Smooth muscle cell (in vitro differentiated cells): ENCODE data around the gene GMPPA. TPM values are rescaled to one million over a fixed set of nuclear protein-coding genes. Genes with fewer than 3 reads are reported as not detected.

Source experiments
- DNase-seq: peaks from one replicate; lab custom pipeline; 2025; ENCODE audit not compliant: unreplicated experiment; lab: John Stamatoyannopoulos, UW
- H2AFZ ChIP-seq: fragments of 200-600 bp; sonication (generic); 2 replicates; pipeline ENCODE4 v1.6.0; 2016; ENCODE audit warnings: antibody characterized with exemption, low read depth, mild to moderate bottlenecking
- H3F3A ChIP-seq: fragments of 200-600 bp; sonication (generic); 2 replicates; pipeline ENCODE4 v1.6.0; 2017; ENCODE audit warnings: antibody characterized with exemption, low read depth
- H3K27ac ChIP-seq: fragments of 200-600 bp; sonication (generic); 2 replicates; pipeline ENCODE4 v1.5.1; 2016; ENCODE audit warnings: low read depth, mild to moderate bottlenecking
- H3K27me3 ChIP-seq: fragments of 200-600 bp; sonication (generic); 2 replicates; pipeline ENCODE4 v1.6.1; 2016; ENCODE audit warnings: low read depth, mild to moderate bottlenecking
- H3K36me3 ChIP-seq: fragments of 200-600 bp; sonication (generic); 2 replicates; pipeline ENCODE4 v1.5.1; 2016; ENCODE audit warnings: low read depth
- H3K4me1 ChIP-seq: fragments of 200-600 bp; sonication (generic); 2 replicates; pipeline ENCODE4 v1.5.1; 2016; ENCODE audit warnings: low read depth
- H3K4me2 ChIP-seq: fragments of 200-600 bp; sonication (generic); 2 replicates; pipeline ENCODE4 v1.6.0; 2016; ENCODE audit warnings: mild to moderate bottlenecking
- H3K4me3 ChIP-seq: fragments of 200-600 bp; sonication (generic); 2 replicates; pipeline ENCODE4 v1.5.1; 2016; ENCODE audit warnings: mild to moderate bottlenecking
- H3K79me2 ChIP-seq: fragments of 200-600 bp; sonication (generic); 2 replicates; pipeline ENCODE4 v1.6.0; 2016; ENCODE audit warnings: low read depth, mild to moderate bottlenecking
- H3K9ac ChIP-seq: fragments of 200-600 bp; sonication (generic); 2 replicates; pipeline ENCODE4 v1.6.0; 2016; ENCODE audit warnings: low read depth
- H3K9me3 ChIP-seq: fragments of 200-600 bp; sonication (generic); replicated peaks from 2 replicates; pipeline ENCODE4 v1.5.1; 2016; ENCODE audit warnings: low read depth
- H4K20me1 ChIP-seq: fragments of 200-600 bp; sonication (generic); 2 replicates; pipeline ENCODE4 v1.6.0; 2016; ENCODE audit warnings: low read depth
- WGBS: methylation state at CpG from one replicate; pipeline ENCODE4 v1.1.7; 2016; ENCODE audit warnings: low lambda C conversion rate; 5-methylcytosine and 5-hydroxymethylcytosine counted together
- polyA plus RNA-seq: library from polyadenylated mRNA; unstranded; fragments of >200 nt; fragmentation: Nextera tagmentation; extraction: Ambion mirVana; gene quantifications from 2 replicates; pipeline ENCODE4 v1.2.1, GENCODE V29; 2016
- total RNA-seq: library from RNA; depleted of rRNA; stranded (reverse); fragments of >200 nt; gene quantifications from 2 replicates; pipeline ENCODE4 v1.2.3, GENCODE V29; 2014
- TF ChIP-seq, protein P1 (sequence below): fragments of 200-600 bp; sonication (generic); IDR thresholded peaks from 2 replicates; pipeline ENCODE4 v1.5.1; 2017; ENCODE audit warnings: borderline replicate concordance, mild to moderate bottlenecking, antibody characterized with exemption; ENCODE audit not compliant: insufficient read depth, poor library complexity, severe bottlenecking

Gene GMPPA
- total and polyA plus RNA-seq, 2 experiments from 2014 or later, result 59.3 to 81.7 TPM

DNA sequence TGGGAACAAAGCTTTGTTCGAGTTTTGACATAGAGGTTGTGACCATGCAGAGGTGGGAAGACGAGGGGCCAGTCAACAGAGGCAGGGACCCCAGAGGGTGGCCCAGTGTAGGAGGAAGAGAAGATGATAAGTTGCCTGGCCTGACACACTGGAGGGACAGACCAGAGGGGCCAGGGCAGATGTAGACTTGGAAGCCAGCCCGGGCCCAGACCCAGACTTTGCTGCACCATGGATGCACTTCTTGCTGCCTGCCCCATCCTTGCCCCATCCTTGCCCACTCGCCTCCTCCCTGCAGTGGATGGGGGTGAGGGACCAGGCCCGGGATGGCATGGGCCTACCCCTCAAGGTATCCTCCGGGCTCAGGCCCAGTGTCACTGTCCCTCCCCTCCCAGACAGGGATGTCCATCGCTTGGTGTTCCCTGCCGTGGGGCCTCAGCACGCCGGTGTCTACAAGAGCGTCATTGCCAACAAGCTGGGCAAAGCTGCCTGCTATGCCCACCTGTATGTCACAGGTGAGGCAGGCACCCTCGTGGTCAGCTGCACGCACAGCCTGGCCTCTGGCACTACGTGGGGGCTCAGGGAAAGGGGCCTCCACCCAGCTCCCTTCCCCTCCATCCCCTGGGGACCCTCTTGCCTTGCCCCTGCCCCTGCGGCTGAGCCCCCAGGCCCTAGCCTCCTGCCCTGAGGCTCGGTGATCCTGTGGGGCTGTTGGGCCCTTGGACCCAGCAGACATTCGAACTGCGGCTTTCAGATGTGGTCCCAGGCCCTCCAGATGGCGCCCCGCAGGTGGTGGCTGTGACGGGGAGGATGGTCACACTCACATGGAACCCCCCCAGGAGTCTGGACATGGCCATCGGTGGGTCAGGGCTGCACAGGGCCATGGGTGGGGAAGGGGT, 27.0 kb upstream of the GMPPA start:
- Histone ChIP-seq H3K79me2 (no peaks in the 10 kb centered on the region), H3F3A (no peaks in the 10 kb centered on the region), H3K4me2 (no peak overlapping the region), H3K9me3 (no peaks in the 10 kb centered on the region), H3K36me3 (no peaks in the 10 kb centered on the region), H3K4me3 (no peak overlapping the region), H3K27ac (no peak overlapping the region), H3K9ac (no peak overlapping the region), H4K20me1 (no peaks in the 10 kb centered on the region), H3K4me1 (no peaks in the 10 kb centered on the region), H3K27me3 (no peaks in the 10 kb centered on the region), H2AFZ (no peak overlapping the region)
- WGBS, result 92% methylated on average over 22 of the region's 22 CpGs
- DNase-seq, result no peak
- TF ChIP-seq, protein P1, sequence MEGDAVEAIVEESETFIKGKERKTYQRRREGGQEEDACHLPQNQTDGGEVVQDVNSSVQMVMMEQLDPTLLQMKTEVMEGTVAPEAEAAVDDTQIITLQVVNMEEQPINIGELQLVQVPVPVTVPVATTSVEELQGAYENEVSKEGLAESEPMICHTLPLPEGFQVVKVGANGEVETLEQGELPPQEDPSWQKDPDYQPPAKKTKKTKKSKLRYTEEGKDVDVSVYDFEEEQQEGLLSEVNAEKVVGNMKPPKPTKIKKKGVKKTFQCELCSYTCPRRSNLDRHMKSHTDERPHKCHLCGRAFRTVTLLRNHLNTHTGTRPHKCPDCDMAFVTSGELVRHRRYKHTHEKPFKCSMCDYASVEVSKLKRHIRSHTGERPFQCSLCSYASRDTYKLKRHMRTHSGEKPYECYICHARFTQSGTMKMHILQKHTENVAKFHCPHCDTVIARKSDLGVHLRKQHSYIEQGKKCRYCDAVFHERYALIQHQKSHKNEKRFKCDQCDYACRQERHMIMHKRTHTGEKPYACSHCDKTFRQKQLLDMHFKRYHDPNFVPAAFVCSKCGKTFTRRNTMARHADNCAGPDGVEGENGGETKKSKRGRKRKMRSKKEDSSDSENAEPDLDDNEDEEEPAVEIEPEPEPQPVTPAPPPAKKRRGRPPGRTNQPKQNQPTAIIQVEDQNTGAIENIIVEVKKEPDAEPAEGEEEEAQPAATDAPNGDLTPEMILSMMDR, result no peak

- no peaks in the 10 kb centered on the region for H3F3A ChIP-seq
- no peaks in the 10 kb centered on the region for H4K20me1 ChIP-seq
- WGBS, result 81% methylated on average over 12 of the region's 12 CpGs
- no peak overlapping the region for H3K27ac ChIP-seq
- TF ChIP-seq, protein P1, result no peak
- no peaks in the 10 kb centered on the region for H3K27me3 ChIP-seq
- no peak overlapping the region for H3K9ac ChIP-seq
- DNase-seq, result no peak
- no peaks in the 10 kb centered on the region for H3K9me3 ChIP-seq
- no peak overlapping the region for H3K4me2 ChIP-seq
- H3K4me3 ChIP-seq, result no peak overlapping the region
- no peaks in the 10 kb centered on the region for H3K79me2 ChIP-seq
- H2AFZ ChIP-seq, result no peak overlapping the region
- no peaks in the 10 kb centered on the region for H3K4me1 ChIP-seq
- H3K36me3 ChIP-seq, result no peaks in the 10 kb centered on the region
These were observed 26.0 kb upstream of the GMPPA start for GRCh38 chr2:219472629-219473187.

- TF ChIP-seq, protein P1, result no peak
- Histone ChIP-seq H3K4me3 (no peak overlapping the region), H2AFZ (no peak overlapping the region), H3K27me3 (no peaks in the 10 kb centered on the region), H3K36me3 (no peaks in the 10 kb centered on the region), H3K4me1 (no peaks in the 10 kb centered on the region), H3K9me3 (no peaks in the 10 kb centered on the region), H3K9ac (no peak overlapping the region), H3K27ac (no peak overlapping the region), H3K79me2 (no peaks in the 10 kb centered on the region), H4K20me1 (no peaks in the 10 kb centered on the region), H3F3A (no peaks in the 10 kb centered on the region), H3K4me2 (no peak overlapping the region)
- WGBS, result 95% methylated on average over 18 of the region's 18 CpGs
- no peak for DNase-seq
These were observed 25.2 kb upstream of the GMPPA start for GRCh38 chr2:219473511-219473910.
